K562 (cell line): Measurements from ENCODE around the gene KCNJ10.

Source experiments
- CBX8 ChIP-seq: fragments of 200-600 bp; sonication (generic); IDR thresholded peaks from 2 replicates; pipeline ENCODE4 v1.6.1; 2012; ENCODE audit warnings: borderline replicate concordance, mixed run types, low read depth, mild to moderate bottlenecking, moderate library complexity, mixed read lengths, low read length, control low read depth, inconsistent platforms; ENCODE audit not compliant: poor library complexity, severe bottlenecking; ENCODE audit errors: extremely low read depth
- CHD2 ChIP-seq: IDR thresholded peaks from 2 replicates; pipeline ENCODE4 v1.6.1; 2011; ENCODE audit warnings: low read depth, low read length
- ERF ChIP-seq: fragments of 450-650 bp; formaldehyde crosslinking; IDR thresholded peaks from 2 replicates; pipeline ENCODE4 v1.4.0; 2020; ENCODE audit warnings: mild to moderate bottlenecking, mixed read lengths
- ETV5 ChIP-seq: sonication (generic); formaldehyde crosslinking; IDR thresholded peaks from 2 replicates; pipeline ENCODE4 v1.4.0; 2020; ENCODE audit warnings: low read depth, mild to moderate bottlenecking, missing genetic modification reagents
- EZH2 ChIP-seq: IDR thresholded peaks from 2 replicates; pipeline ENCODE4 v1.6.1; 2012; ENCODE audit warnings: low read depth, mild to moderate bottlenecking, inconsistent platforms, low read length, borderline replicate concordance
- POLR2A ChIP-seq: fragments of 450-650 bp; conservative IDR thresholded peaks from 2 replicates; pipeline ENCODE4 v1.6.1; 2016
- SIN3A ChIP-seq, 2 experiments: fragments of 150-350 bp in 1 of 2; IDR thresholded peaks; 2 replicates each; pipeline ENCODE4 v1.6.1; 2011 to 2016; ENCODE audit warnings: borderline replicate concordance in 2 of 2, low read depth in 2 of 2, low read length in 2 of 2, mild to moderate bottlenecking in 2 of 2, moderate library complexity in 2 of 2; ENCODE audit not compliant: control insufficient read depth in 1 of 2
- SMC3 ChIP-seq: conservative IDR thresholded peaks from 2 replicates; pipeline ENCODE4 v1.6.1; 2011; ENCODE audit warnings: low read depth, low read length, improper control_type of control experiment; ENCODE audit not compliant: insufficient read depth
- TCFL5 ChIP-seq: fragments of 250-450 bp; sonication (Bioruptor Pico); conservative IDR thresholded peaks from 2 replicates; pipeline ENCODE4 v1.6.1; 2021; ENCODE audit warnings: mild to moderate bottlenecking, moderate library complexity, matching md5 sums
- ZNF384 ChIP-seq: IDR thresholded peaks from 2 replicates; pipeline ENCODE4 v1.6.1; 2012; ENCODE audit warnings: low read depth, low read length, improper control_type of control experiment
- ZNF57 ChIP-seq: fragments of 450-650 bp; formaldehyde crosslinking; IDR thresholded peaks from 2 replicates; pipeline ENCODE4 v1.4.0; 2020; ENCODE audit warnings: mild to moderate bottlenecking, moderate library complexity

DNA sequence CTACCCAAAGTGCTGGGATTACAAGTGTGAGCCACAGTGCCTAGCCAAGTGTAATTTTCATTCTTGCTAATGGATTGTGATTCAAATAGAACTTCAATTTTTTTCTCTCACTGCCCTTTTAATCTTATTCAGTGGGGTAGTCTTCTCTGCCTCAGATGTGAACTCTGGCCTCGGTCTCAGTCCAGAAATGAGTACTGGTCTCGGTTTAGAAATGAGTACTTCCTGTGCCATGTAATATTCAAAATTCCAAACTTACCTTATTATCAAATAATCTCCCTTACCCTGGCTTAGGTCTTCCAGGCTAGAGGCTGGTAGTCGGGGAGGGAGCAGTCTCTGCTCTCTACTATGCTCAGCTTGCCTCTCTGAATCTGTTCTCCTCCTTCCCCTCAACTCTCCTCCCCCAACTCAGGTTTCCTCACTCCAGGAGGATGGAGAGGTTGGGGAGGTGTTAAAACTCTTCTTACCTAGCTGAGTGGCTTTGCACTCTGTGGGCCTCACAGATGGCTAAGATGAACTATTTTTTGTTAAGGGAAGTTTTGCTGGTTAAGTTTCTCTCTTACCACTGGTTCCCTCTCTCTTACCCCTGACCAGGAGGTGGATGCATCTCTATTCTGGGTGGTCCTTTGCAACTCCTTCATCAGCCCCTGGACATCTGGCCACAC is 111.1 kb downstream of the KCNJ10 start:
- TF ChIP-seq CBX8 (no peak), TCFL5 (CRISPR knock-in tag) (no peak), ZNF384 (no peak), CHD2 (no peak), ERF (CRISPR knock-in tag) (no peak), ZNF57 (no peak), SMC3 (no peak), POLR2A (no peak), EZH2 (no peak), ETV5 (CRISPR knock-in tag) (no peak), SIN3A (IDR thresholded peaks at IDR 0.05; ENCODE audit: borderline replicate concordance in 2 of 2, control insufficient read depth in 1 of 2, low read depth in 2 of 2, low read length in 2 of 2) (no peak)
